HG02610 (cell line): ENCODE results near the gene PRKAG3.
"Not testable (repeated sequence)": the region's sequence is repeated elsewhere in the genome, so short reads cannot be mapped to it uniquely, and the experiment has no call there.

ENCODE experiments used
- ATAC-seq: cut with Tn5 transposase; IDR thresholded peaks from one replicate; pipeline ENCODE4 v1.9.1; 2021; ENCODE audit warnings: mild to moderate bottlenecking, moderate library complexity; ENCODE audit not compliant: unreplicated experiment

PRKAG3 gene

DNA sequence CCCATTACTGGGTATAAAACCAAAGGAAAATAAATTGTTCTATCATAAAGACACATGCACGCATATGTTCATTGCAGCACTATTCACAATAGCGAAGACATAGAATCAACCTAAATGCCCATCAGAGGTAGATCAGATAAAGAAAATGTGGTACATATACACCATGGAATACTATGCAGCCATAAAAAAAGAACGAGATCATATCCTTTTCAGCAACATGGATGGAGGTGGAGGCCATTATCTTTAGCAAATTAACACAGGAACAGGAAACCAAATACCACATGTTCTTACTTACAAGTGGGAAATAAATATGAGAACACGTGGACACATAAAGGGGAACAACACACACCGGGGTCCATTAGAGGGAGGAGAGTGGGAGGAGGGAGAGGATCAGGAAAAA is 12.7 kb upstream of the PRKAG3 start:
- not testable (repeated sequence) for ATAC-seq

DNA sequence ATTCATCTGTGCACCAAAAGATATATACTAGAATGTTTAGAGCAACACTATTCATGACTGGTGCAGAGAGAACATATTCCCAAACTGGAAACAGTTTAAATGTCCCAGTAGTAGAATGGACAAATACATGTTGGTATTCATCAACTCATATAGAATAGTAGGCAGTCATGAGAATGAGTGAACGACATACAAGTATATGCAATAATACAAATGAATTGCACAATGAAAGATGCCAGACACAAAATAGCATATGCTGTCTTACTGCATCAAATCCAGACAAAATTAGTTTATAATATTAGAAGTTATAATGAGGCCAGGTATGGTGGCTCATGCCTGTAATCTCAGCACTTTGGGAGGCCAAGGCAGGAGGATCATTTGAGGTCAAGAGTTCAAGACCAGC is 8.3 kb upstream of the PRKAG3 start:
- ATAC-seq: no peak

DNA sequence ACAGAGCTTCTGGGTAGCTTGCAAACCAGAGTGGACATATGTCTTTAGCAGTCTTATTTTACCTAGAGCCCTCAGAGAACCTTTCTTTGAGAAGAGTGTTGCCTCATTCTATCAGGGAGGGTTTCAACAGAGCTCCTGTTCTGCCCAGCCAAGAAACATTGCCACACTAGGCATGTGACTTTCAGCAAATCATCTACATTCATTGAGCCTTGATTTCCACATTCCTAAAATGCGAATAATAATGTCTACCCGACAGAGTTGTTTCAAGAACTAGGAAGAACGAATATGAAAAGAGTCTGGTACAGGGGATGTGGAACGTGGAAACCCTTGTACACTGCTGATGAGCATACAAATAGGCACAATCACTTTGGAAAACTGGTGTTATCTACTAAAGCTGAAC is 7.8 kb upstream of the PRKAG3 start:
- no peak for ATAC-seq

DNA sequence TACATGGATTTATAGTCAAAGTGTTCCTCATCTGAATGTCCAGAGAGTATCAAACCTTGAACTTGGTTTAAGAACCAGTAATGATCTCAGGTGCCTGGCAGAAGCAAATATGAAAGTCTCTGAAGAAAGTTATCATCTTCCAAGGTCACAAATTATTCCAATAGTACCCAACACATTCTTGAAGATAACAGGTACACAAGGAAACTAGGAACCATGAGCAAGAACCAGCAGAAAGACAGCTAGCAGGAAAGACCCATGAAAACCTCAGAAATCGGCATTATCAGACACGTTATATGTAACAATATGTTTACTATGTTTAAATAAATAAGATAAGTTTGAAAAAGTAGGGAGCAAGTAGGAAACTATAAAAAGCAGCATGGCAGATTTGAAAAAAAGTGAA is 5.9 kb upstream of the PRKAG3 start:
- ATAC-seq: no peak

GRCh38 chr2:218834685-218835084 is 3.1 kb upstream of the PRKAG3 start:
- ATAC-seq: no peak

DNA sequence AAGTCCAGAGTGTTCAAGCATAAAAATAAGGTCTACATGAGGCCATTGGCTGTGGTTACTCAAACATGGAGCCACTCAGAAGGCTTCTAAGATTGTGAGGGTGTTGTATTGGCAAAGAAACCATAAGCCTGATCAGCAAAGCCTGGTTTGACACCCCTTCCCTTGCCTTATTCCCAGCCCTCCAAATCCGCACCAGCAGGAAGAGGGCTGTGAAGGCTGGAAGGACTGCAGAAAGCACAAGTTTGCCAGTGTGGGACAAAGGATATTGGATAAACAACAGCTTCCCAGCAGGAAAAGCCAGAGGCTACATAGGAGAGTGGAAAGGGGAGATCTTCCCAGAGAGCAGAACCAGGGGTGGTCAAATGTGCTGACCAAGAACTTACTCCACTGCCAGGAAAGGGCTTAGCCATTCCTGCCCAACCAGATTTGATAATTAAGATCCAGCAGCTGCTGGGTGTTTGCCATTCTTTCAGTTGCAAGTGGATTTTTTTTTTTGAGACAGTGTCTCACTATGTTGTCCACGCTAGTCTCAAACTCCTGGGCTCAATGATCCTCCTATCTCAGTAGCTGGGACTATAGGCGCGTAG is 1.5 kb upstream of the PRKAG3 start:
- ATAC-seq: no peak

DNA sequence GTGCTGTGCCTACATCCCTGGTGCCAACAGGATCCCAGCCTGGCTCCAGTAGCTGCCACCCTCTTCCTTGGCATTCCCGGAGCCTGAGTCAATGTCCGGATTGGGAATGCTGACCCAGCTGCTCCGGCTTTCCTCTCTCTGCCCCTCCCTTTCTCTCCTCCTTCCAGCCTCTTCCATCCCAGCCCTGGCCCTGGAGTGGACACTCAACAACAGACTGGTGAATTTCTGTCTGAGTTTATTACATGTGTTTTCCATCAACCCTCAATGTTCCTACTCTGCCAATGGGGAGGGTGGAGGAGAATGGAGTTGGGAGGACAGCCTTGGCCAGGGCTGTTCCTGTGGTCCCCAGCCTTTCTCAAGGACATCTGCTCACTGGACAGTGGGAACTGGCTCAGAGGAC is 917 bp upstream of the PRKAG3 start:
- ATAC-seq: no peak

- ATAC-seq: no peak
Measured at GRCh38 chr2:218832081-218832480, 478 bp upstream of the PRKAG3 start.

- no peak for ATAC-seq
Measured at GRCh38 chr2:218830526-218831306, 887 bp downstream of the PRKAG3 start.

- no peak for ATAC-seq
Measured at GRCh38 chr2:218829868-218830451, 1.6 kb downstream of the PRKAG3 start.

GRCh38 chr2:218828477-218828778 is 3.2 kb downstream of the PRKAG3 start:
- no peak for ATAC-seq

GRCh38 chr2:218827701-218828476 is 3.7 kb downstream of the PRKAG3 start:
- no peak for ATAC-seq

GRCh38 chr2:218826791-218827190 is 4.8 kb downstream of the PRKAG3 start:
- no peak for ATAC-seq

DNA sequence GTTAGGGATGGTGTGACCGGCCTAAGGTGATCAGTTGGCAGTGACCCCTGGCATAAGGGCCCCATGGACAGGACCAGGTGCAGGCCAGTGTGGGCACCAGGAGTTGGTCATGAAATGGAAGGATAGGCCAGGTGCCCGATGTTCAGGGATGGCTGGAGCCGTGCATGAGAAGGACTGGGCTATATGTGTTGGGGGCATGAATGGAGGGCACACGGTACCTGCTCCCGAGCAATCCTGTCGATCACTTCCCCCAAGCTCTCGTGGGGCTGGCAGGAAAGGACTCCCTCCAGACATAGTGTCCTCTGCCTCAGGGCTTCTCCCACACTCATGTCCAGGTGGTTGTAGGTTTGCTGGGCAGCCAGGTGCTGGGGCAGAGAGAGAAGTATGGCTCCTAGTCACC is 7.6 kb downstream of the PRKAG3 start:
- ATAC-seq: no peak

GRCh38 chr2:218823196-218823855 is 8.3 kb downstream of the PRKAG3 start:
- no peak for ATAC-seq

GRCh38 chr2:218822622-218823021 is 9.0 kb downstream of the PRKAG3 start:
- ATAC-seq: no peak

DNA sequence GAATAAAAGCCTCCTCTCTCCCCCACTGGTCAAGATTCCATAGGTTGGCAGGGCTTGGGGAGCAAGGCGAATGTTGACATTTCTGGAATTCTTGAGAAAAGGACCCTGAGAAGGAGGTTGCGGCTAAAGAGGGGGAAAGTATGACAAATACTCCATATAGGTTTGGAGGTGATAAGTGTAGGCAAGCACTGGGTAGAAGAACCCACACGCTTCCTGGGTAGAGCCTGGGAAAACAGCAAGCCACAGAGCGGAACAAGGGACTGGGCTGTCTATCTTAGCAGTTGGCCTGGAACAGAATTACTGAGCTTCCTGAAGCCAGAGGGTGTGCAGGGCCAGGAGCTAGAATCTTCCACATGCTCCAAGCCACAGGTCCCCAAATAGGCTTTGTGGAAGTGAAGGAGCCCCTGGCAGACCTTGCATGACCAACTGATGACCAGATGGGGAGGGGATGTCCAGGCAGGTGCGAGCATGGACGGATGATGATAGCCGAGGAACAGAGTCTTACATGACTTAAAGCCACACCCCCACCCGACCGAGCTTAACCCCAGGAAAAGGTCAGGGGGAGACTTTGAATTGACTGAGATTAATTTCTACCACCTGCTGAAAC is 9.9 kb downstream of the PRKAG3 start:
- no peak for ATAC-seq

GRCh38 chr2:218820746-218821369 is 10.7 kb downstream of the PRKAG3 start:
- ATAC-seq: no peak

DNA sequence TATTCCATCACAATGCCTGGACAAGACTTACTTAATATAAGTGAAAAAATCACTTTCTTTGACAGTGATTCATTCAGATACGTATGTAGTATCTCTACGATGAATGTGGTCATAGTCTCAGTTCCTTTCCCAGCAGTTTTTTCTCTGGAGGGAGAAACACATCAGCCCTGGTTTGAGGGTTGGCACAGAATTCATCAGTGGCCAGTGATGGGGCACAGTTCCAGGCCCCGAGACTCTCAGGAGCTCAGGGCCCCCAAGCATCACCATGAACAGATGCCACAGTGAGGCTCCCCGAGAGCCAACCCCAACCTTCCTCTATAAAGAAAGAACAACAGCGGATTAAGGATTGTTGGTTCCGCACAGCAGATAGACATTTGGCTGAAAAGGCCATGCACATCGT is 12.5 kb downstream of the PRKAG3 start:
- no peak for ATAC-seq

GRCh38 chr2:218816561-218817011 is 15.0 kb downstream of the PRKAG3 start:
- no peak for ATAC-seq
